ENCODE data around the gene METTL6.
"Not testable (repeated sequence)": the region's sequence is repeated elsewhere in the genome, so short reads cannot be mapped to it uniquely, and the experiment has no call there.

Gene METTL6

GRCh38 chr3:15384510-15385237 lies 42.7 kb downstream of the METTL6 start:
- in situ Hi-C loops (cut with MboI; ENCODE audit: low pct_unique_long_range_greater_than_20kb, low sequenced_read_pairs), result loop anchor here (10.0 to 25.0 kb wide), 2 partner anchors 120 to 272 kb away; no protein-coding TSS in a partner anchor
- no peak for DNase-seq

DNA sequence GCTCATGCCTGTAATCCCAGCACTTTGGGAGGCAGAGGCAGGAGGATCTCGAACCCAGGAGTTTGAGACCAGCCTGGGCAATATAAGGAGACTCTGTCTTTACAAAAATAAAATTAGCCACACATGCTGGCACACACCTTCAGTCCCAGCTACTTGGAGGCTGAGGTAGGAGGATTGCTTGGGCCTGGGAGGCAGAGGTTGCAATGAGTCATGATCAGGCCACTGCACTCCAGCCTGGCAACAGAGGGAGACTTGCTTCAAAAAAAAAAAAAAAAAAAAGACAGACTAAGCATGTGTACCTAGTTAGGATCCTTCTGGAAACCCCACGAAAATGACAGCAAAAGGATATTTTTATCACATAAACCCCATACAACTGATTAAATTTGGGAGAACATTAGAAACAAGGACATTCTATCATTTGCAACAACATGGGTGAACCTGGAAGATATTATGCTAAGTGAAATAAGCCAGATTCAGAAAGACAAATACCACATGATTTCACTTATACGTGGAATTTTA lies 44.9 kb downstream of the METTL6 start:
- no peak for DNase-seq
- in situ Hi-C loops (cut with MboI; ENCODE audit: low pct_unique_long_range_greater_than_20kb, low sequenced_read_pairs), result loop anchor here (10.0 to 25.0 kb wide), 2 partner anchors 118 to 270 kb away; no protein-coding TSS in a partner anchor

GRCh38 chr3:15380980-15381890 lies 46.1 kb downstream of the METTL6 start:
- in situ Hi-C loops (cut with MboI; ENCODE audit: low pct_unique_long_range_greater_than_20kb, low sequenced_read_pairs), result loop anchor here (10.0 to 25.0 kb wide), 2 partner anchors 116 to 269 kb away; no protein-coding TSS in a partner anchor
- DNase-seq, result no peak

DNA sequence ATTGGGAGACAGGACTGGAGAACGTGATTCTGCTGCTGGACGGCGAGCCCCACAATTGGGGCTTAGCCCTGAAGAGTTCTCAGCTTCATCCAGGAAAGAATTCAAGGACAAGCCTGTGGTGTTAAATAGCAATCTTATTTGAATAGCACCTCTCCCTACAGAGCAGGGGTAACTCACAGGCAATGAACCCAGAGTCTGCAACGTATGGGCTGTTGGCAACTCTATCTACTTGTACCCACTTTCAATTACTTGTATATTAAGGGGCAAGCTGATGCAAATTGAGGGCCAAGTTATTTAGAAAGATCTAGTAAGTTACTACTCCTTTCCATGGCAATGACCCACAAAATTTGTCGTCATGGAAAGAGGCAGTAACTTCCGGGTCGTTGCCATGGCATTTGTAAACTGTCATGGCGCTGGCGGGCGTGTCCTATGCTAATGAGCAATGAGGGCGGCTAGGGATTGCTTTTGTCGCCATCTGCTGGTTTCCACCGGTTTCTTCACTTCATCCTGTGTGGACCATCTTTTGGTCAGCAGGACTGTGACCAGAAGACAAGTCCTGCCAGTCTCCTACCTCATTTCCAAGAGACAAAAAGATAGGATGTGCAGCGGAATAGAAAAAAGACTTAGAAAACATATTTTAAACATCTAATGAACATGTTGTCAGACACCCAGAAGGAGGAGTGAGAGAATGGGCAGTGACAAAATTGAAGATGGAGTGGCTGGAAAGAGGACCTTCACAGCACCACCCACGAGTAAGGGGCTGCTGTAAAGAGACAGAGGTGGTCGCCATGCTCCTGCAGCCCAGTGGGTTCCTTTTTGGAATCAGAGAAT lies 49.2 kb downstream of the METTL6 start:
- peak; percentile 94 for DNase-seq
- in situ Hi-C loops (cut with MboI; ENCODE audit: low pct_unique_long_range_greater_than_20kb, low sequenced_read_pairs), result loop anchor here (25.0 kb wide), 1 partner anchor 266 kb away; no protein-coding TSS in a partner anchor

GRCh38 chr3:15375461-15376000 lies 51.8 kb downstream of the METTL6 start:
- in situ Hi-C loops (cut with MboI; ENCODE audit: low pct_unique_long_range_greater_than_20kb, low sequenced_read_pairs), result loop anchor here (25.0 kb wide), 1 partner anchor 263 kb away; no protein-coding TSS in a partner anchor
- no peak for DNase-seq

DNA sequence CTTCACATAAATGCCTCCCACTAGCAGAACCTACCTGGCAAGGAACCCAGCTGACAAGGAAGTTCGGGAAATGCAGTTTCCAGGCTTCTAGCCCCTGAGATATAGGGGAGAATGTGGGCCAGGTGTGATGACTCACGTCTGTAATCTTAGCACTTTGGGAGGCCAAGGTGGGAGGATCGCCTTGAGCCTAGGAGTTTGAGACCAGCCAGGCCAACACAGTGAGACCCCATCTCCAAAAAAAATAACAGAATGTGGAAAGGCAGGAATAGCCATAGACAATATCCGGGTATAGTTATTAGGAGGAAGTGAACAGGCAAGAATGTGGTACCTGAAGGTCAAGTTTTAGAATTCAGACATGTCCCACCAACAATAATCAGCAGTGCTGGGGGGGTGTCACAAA lies 54.4 kb downstream of the METTL6 start:
- DNase-seq, result no peak
- in situ Hi-C loops (cut with MboI; ENCODE audit: low pct_unique_long_range_greater_than_20kb, low sequenced_read_pairs), result no loop called here

DNA sequence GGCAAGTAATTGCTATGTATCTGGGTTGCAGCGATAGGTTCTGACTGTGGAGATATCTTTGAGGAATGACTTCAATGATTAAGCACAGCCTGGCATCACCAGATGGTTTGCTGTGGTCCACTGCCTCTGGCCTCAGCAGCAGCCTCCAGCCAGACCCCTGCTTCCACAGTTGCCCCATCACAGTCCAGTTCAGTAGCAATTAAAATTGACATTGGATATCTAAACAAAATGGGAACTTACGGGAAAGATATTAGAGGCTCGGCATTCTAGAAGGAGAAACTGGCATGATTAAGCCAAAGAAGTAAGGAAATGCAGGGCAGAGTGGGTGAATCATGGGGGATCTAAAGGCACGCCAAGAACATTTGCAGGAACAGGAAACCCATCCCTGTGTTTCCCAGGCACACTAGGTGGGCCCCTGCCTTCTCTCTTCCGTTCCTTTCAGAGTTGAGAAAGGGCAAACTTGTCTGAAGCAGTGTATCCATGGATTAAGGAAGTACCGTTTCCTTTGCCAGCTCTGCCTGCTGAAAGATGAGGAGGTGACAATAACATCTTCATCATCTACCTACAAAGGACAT lies 58.7 kb downstream of the METTL6 start:
- no peak for DNase-seq
- in situ Hi-C loops (cut with MboI; ENCODE audit: low pct_unique_long_range_greater_than_20kb, low sequenced_read_pairs), result no loop called here

DNA sequence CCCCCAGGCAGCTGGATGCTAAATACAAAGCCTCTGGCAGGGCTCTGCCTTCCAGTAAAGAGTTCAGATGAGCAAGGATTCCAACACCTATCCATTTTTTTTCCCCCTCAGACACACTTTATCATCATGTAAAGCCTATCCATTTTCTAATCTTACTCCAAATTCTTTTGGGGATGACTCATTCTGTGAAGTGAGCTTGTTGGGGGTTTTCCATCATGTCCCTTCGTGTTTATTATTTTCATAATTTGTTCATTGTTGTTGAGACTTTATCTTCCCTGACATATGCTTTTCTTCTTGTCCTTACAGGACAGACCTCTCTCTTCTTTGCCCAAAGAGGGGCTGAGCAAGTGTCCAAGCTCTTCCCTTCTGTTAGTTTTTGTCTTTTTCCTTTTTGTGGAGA lies 60.3 kb downstream of the METTL6 start:
- no peak for DNase-seq
- in situ Hi-C loops (cut with MboI; ENCODE audit: low pct_unique_long_range_greater_than_20kb, low sequenced_read_pairs), result no loop called here

DNA sequence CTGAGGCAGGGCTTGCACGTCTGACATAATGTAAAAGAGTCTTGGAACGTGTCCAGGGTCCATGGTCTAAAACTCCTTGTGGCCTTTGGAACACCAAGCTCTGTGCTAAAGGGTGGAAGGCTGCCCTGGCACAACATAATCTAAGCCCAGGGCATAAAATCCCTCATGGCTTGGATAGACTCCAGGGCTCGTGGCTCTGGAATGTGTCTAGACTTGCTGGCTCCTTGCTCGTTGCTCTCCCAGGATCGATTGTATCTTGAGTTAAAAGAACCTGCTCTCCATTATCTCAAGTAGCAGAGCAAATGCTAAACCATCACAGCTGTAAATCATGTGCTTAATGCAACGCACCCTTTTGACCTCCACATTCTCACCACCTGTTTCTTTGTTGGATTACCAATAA lies 63.3 kb downstream of the METTL6 start:
- DNase-seq; in situ Hi-C loops (cut with MboI; ENCODE audit: low pct_unique_long_range_greater_than_20kb, low sequenced_read_pairs): not testable (repeated sequence)

DNA sequence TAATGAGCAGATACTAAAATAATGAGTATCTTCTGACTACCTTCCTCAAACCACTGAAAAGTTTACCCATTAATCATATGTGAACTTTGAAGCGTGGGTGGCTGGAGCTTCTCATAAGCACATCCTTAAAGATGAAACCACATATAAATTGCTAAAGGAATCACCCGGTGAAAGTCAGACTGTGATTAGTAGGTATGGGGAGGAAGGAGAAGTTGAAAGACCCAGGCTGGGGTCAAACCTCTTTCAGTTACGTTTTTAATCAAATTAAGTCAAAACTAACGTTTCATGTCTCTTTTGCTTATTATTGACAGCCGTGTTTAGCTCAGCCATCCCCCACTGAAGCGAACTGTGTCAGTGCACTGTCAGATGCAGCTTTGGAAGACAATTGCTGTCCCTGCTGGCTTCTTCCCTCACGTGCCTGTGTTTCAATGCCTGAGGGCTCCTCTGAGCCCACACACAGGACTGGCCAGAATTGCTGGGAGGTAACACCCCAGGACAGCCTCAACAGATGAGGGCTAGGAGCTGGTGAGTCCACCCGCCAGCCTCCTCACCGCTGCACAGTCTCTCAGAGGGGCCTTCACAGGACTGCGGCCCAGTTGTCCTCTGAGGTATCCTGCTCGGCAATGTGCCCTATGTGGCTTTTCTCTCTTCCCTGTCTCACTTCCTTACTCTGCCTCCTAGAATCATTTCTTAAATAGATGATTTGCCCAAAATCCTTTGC lies 65.7 kb downstream of the METTL6 start:
- peak; percentile 36 for DNase-seq
- in situ Hi-C loops (cut with MboI; ENCODE audit: low pct_unique_long_range_greater_than_20kb, low sequenced_read_pairs), result no loop called here

- in situ Hi-C loops (cut with MboI; ENCODE audit: low pct_unique_long_range_greater_than_20kb, low sequenced_read_pairs), result no loop called here
- DNase-seq, result no peak
Observed at GRCh38 chr3:15360788-15361493, 66.4 kb downstream of the METTL6 start.

Measured in KBM-7 (cell line).